K562 (cell line): ENCODE results near the gene EXOC3L2.

ENCODE experiments used
- MAZ ChIP-seq, 2 experiments: fragments of 450-650 bp in 1 of 2; sonication (generic) in 1 of 2; formaldehyde crosslinking; IDR thresholded peaks in 1 of 2; conservative IDR thresholded peaks in 1 of 2; 2 replicates each; pipeline versions ENCODE4 v1.4.0 to v1.5.0; 2020; ENCODE audit warnings: mild to moderate bottlenecking in 1 of 2, missing genetic modification reagents in 1 of 2
- NFIX ChIP-seq: fragments of 250-450 bp; sonication (Bioruptor Pico); IDR thresholded peaks from 2 replicates; pipeline ENCODE4 v1.4.0; 2020; ENCODE audit warnings: low read depth, mild to moderate bottlenecking, moderate library complexity
- NRF1 ChIP-seq, 2 experiments: fragments of 450-650 bp; IDR thresholded peaks in 1 of 2; conservative IDR thresholded peaks in 1 of 2; 2 replicates each; pipeline ENCODE4 v1.6.1; 2014; ENCODE audit warnings: mild to moderate bottlenecking in 2 of 2
- SIN3A ChIP-seq, 2 experiments: fragments of 150-350 bp in 1 of 2; IDR thresholded peaks; 2 replicates each; pipeline ENCODE4 v1.6.1; 2011 to 2016; ENCODE audit warnings: borderline replicate concordance in 2 of 2, low read depth in 2 of 2, low read length in 2 of 2, mild to moderate bottlenecking in 2 of 2, moderate library complexity in 2 of 2; ENCODE audit not compliant: control insufficient read depth in 1 of 2
- SRF ChIP-seq, 2 experiments: fragments of 250-450, 450-650 bp in 1 of 2; sonication (Bioruptor Pico) in 1 of 2; sonication (generic) in 1 of 2; formaldehyde crosslinking; IDR thresholded peaks; 2 replicates each; pipeline versions ENCODE4 v1.5.0 to v1.5.1; 2020 to 2022; ENCODE audit warnings: mild to moderate bottlenecking in 1 of 2, missing genetic modification reagents in 1 of 2
- ZNF561 ChIP-seq: fragments of 450-650 bp; formaldehyde crosslinking; conservative IDR thresholded peaks from 2 replicates; pipeline ENCODE4 v1.4.0; 2020; ENCODE audit warnings: mild to moderate bottlenecking, moderate library complexity
- TF ChIP-seq, protein P1 (sequence below): fragments of 450-650 bp; formaldehyde crosslinking; IDR thresholded peaks from 2 replicates; pipeline ENCODE4 v1.4.0; 2022; ENCODE audit warnings: mild to moderate bottlenecking, moderate library complexity
- TF ChIP-seq, protein P2 (sequence below): sonication (generic); formaldehyde crosslinking; IDR thresholded peaks from 2 replicates; pipeline ENCODE4 v1.8.1; 2023; ENCODE audit warnings: mild to moderate bottlenecking, missing genetic modification reagents
- TF ChIP-seq, protein P3 (sequence below): fragments of 250-450 bp; sonication (Bioruptor Pico); IDR thresholded peaks from 2 replicates; pipeline ENCODE4 v1.5.0; 2022; ENCODE audit warnings: mild to moderate bottlenecking

DNA sequence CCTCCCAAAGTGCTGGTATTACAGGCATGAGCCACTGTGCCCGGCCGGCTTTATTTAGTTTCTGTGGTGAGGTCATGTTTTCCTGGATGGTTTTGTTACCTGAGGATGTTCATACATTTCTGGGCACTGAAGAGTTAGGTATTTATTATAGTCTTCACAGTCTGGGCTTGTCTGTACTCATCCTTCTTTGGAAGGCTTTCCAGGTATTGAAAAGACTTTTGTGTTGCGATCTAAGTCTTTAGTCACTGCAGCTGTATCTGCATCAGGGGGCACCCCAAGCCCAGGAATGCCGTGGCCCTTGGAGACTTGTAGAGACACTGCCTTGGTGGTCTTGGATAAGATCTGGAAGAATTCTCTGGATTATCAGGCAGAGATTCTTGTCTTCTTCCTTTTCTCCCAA lies 53.8 kb downstream of the EXOC3L2 start:
- TF ChIP-seq SIN3A (IDR thresholded peaks at IDR 0.05; ENCODE audit: borderline replicate concordance in 2 of 2, control insufficient read depth in 1 of 2, low read depth in 2 of 2, low read length in 2 of 2): no peak
- TF ChIP-seq, protein P1, sequence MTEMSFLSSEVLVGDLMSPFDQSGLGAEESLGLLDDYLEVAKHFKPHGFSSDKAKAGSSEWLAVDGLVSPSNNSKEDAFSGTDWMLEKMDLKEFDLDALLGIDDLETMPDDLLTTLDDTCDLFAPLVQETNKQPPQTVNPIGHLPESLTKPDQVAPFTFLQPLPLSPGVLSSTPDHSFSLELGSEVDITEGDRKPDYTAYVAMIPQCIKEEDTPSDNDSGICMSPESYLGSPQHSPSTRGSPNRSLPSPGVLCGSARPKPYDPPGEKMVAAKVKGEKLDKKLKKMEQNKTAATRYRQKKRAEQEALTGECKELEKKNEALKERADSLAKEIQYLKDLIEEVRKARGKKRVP (CRISPR knock-in tag): no peak
- no peak for TF ChIP-seq MAZ (CRISPR knock-in tag; conservative IDR thresholded peaks at IDR 0.05 in 1 of 2, IDR thresholded peaks at IDR 0.05 in 1 of 2)
- no peak for TF ChIP-seq NRF1 (conservative IDR thresholded peaks at IDR 0.05 in 1 of 2, IDR thresholded peaks at IDR 0.05 in 1 of 2)
- no peak for TF ChIP-seq ZNF561 (CRISPR knock-in tag)
- TF ChIP-seq, protein P2, sequence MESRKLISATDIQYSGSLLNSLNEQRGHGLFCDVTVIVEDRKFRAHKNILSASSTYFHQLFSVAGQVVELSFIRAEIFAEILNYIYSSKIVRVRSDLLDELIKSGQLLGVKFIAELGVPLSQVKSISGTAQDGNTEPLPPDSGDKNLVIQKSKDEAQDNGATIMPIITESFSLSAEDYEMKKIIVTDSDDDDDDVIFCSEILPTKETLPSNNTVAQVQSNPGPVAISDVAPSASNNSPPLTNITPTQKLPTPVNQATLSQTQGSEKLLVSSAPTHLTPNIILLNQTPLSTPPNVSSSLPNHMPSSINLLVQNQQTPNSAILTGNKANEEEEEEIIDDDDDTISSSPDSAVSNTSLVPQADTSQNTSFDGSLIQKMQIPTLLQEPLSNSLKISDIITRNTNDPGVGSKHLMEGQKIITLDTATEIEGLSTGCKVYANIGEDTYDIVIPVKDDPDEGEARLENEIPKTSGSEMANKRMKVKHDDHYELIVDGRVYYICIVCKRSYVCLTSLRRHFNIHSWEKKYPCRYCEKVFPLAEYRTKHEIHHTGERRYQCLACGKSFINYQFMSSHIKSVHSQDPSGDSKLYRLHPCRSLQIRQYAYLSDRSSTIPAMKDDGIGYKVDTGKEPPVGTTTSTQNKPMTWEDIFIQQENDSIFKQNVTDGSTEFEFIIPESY: no peak
- TF ChIP-seq NFIX: no peak
- no peak for TF ChIP-seq SRF (CRISPR knock-in tag; IDR thresholded peaks at IDR 0.05)
- TF ChIP-seq, protein P3, sequence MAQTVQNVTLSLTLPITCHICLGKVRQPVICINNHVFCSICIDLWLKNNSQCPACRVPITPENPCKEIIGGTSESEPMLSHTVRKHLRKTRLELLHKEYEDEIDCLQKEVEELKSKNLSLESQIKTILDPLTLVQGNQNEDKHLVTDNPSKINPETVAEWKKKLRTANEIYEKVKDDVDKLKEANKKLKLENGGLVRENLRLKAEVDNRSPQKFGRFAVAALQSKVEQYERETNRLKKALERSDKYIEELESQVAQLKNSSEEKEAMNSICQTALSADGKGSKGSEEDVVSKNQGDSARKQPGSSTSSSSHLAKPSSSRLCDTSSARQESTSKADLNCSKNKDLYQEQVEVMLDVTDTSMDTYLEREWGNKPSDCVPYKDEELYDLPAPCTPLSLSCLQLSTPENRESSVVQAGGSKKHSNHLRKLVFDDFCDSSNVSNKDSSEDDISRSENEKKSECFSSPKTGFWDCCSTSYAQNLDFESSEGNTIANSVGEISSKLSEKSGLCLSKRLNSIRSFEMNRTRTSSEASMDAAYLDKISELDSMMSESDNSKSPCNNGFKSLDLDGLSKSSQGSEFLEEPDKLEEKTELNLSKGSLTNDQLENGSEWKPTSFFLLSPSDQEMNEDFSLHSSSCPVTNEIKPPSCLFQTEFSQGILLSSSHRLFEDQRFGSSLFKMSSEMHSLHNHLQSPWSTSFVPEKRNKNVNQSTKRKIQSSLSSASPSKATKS: no peak
